Measurements from ENCODE around the gene HDGFL1.

HDGFL1 gene

DNA sequence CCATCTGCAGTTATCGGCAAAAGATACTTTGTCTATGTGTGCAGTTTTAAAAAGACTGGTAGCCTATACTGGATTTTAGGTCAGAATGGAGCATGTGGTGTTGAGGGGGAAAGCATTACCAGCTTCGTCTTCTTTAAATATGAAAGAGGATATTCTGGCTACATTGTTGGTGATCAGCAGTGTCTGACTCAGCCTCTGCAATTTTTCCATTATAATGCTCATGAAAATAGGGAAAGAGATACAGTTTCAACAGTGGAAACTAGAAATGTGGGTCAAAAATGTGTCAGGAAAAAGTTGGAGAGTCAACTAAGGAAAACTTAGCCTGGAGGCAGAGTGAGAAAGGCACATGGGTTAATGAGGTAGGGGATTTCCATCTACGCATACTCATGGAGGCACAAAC, 45.2 kb downstream of the HDGFL1 start:
- Histone ChIP-seq H3K36me3 (ENCODE audit: control insufficient read depth, insufficient read depth, low read length) (no peaks in the 10 kb centered on the region), H3K27ac (ENCODE audit: low read depth, low read length) (no peak overlapping the region), H3K9ac (ENCODE audit: low read length) (no peak overlapping the region), H3K4me3 (ENCODE audit: low read depth, low read length) (no peak overlapping the region), H3K27me3 (ENCODE audit: control insufficient read depth, insufficient read depth, low read length) (no peaks in the 10 kb centered on the region), H3K9me3 (ENCODE audit: control insufficient read depth, insufficient read depth, low read depth, low read length) (peaks cover 6% of the 10 kb centered on the region; the same call in 1 of the 2 replicates), H3K4me1 (ENCODE audit: control insufficient read depth, insufficient read depth, low read length) (peaks cover 6% of the 10 kb centered on the region; the same call in 1 of the 2 replicates)

GRCh38 chr6:22621028-22621427, 51.7 kb downstream of the HDGFL1 start:
- Histone ChIP-seq H3K4me3 (ENCODE audit: low read depth, low read length) (no peak overlapping the region), H3K36me3 (ENCODE audit: control insufficient read depth, insufficient read depth, low read length) (no peaks in the 10 kb centered on the region), H3K27me3 (ENCODE audit: control insufficient read depth, insufficient read depth, low read length) (no peaks in the 10 kb centered on the region), H3K4me1 (ENCODE audit: control insufficient read depth, insufficient read depth, low read length) (peaks cover 10% of the 10 kb centered on the region; the same call in 1 of the 2 replicates), H3K27ac (ENCODE audit: low read depth, low read length) (no peak overlapping the region), H3K9ac (ENCODE audit: low read length) (no peak overlapping the region), H3K9me3 (ENCODE audit: control insufficient read depth, insufficient read depth, low read depth, low read length) (peaks cover 6% of the 10 kb centered on the region; the same call in 1 of the 2 replicates)
